H1 (cell line): ENCODE results near the gene MT1B. TPM values are rescaled to one million over a fixed set of nuclear protein-coding genes. Genes with fewer than 3 reads are reported as not detected.

ENCODE experiments used
- CTCF ChIA-PET: fragments of 300-600 bp; sonication (Branson Sonifier 250); formaldehyde crosslinking; loops from one replicate; lab custom pipeline; 2021; ENCODE audit not compliant: partially characterized antibody; lab: Charles Lee
- POLR2A ChIA-PET: fragments of 300-600 bp; sonication (Branson Sonifier 250); formaldehyde crosslinking; loops from one replicate; lab custom pipeline; 2021; ENCODE audit warnings: inconsistent platforms; ENCODE audit not compliant: partially characterized antibody; lab: Charles Lee
- DNase-seq, 2 experiments: peaks; one replicate each; pipeline versions ENCODE4 v3.0.0 to v3.0.0-alpha.2; 2010 to 2022; ENCODE audit warnings: low spot score in 2 of 2, low read depth in 1 of 2, mixed read lengths in 1 of 2
- FAIRE-seq: peaks from 2 replicates; lab custom pipeline; 2011; peaks lifted over from hg19 to GRCh38; lab: Jason Lieb, UNC
- H2AFZ ChIP-seq: 2 replicates; pipeline ENCODE4 v1.8.1; 2012; ENCODE audit warnings: low read length, inconsistent platforms
- H2AK5ac ChIP-seq: 2 replicates; pipeline ENCODE4 v1.6.1; 2013; ENCODE audit warnings: low read depth, low read length
- H2BK120ac ChIP-seq: replicated peaks from 2 replicates; pipeline ENCODE3; 2013; ENCODE audit warnings: low read depth, low read length, inconsistent platforms
- H2BK12ac ChIP-seq: 2 replicates; pipeline ENCODE4 v1.6.1; 2013; ENCODE audit warnings: low read depth, low read length
- H2BK15ac ChIP-seq: 2 replicates; pipeline ENCODE4 v1.6.1; 2013; ENCODE audit warnings: low read length
- H2BK20ac ChIP-seq: 2 replicates; pipeline ENCODE4 v1.6.1; 2013; ENCODE audit warnings: low read length
- H2BK5ac ChIP-seq: 2 replicates; pipeline ENCODE4 v1.6.1; 2013; ENCODE audit warnings: low read depth, low read length
- H3K14ac ChIP-seq: 2 replicates; pipeline ENCODE4 v1.6.1; 2013; ENCODE audit warnings: inconsistent platforms; ENCODE audit not compliant: insufficient read length
- H3K18ac ChIP-seq: 2 replicates; pipeline ENCODE4 v1.6.1; 2013; ENCODE audit warnings: low read length; ENCODE audit errors: extremely low read depth
- H3K23ac ChIP-seq: 2 replicates; pipeline ENCODE4 v1.6.1; 2013; ENCODE audit warnings: inconsistent platforms; ENCODE audit not compliant: insufficient read length
- H3K23me2 ChIP-seq: 2 replicates; pipeline ENCODE4 v1.6.1; 2013; ENCODE audit warnings: low read depth, low read length
- H3K27ac ChIP-seq: 2 replicates; pipeline ENCODE4 v1.6.1; 2011; ENCODE audit warnings: low read depth, low read length, inconsistent platforms
- H3K27me3 ChIP-seq, 4 experiments: replicated peaks in 1 of 4; 1 replicate in 1 of 4; 2 replicates in 3 of 4; pipeline versions ENCODE4 v1.6.1 to v1.8.1; 2011 to 2013; ENCODE audit warnings: low read length in 3 of 4, mild to moderate bottlenecking in 3 of 4, inconsistent platforms in 2 of 4, mixed read lengths in 2 of 4, moderate library complexity in 1 of 4; ENCODE audit not compliant: control insufficient read depth in 3 of 4, insufficient read depth in 3 of 4; ENCODE audit errors: extremely low read depth in 1 of 4
- H3K36me3 ChIP-seq, 4 experiments: 2 replicates each; pipeline versions ENCODE4 v1.6.1 to v1.8.1; 2011 to 2013; ENCODE audit warnings: mild to moderate bottlenecking in 4 of 4, low read length in 3 of 4, moderate library complexity in 2 of 4, control low read depth in 1 of 4, inconsistent platforms in 1 of 4; ENCODE audit not compliant: insufficient read depth in 4 of 4, control insufficient read depth in 2 of 4
- H3K4ac ChIP-seq: replicated peaks from 2 replicates; pipeline ENCODE3; 2013; ENCODE audit warnings: low read length, low read depth, mixed read lengths, inconsistent platforms; ENCODE audit not compliant: insufficient read length
- H3K4me1 ChIP-seq, 4 experiments: replicated peaks in 1 of 4; 1 replicate in 1 of 4; 2 replicates in 3 of 4; pipeline versions ENCODE4 v1.6.1 to v1.8.1; 2011 to 2013; ENCODE audit warnings: low read length in 3 of 4, inconsistent platforms in 2 of 4, mixed read lengths in 1 of 4; ENCODE audit not compliant: insufficient read depth in 4 of 4, control insufficient read depth in 3 of 4
- H3K4me2 ChIP-seq, 2 experiments: 2 replicates each; pipeline versions ENCODE4 v1.6.1 to v1.8.1; 2011 to 2013; ENCODE audit warnings: low read depth in 2 of 2, low read length in 2 of 2, control low read depth in 1 of 2, inconsistent platforms in 1 of 2, mild to moderate bottlenecking in 1 of 2; ENCODE audit not compliant: insufficient read depth in 1 of 2
- H3K4me3 ChIP-seq, 4 experiments: fragments of 200-600, 300-600 bp in 1 of 4; sonication (generic), shearing (Covaris generic), sonication (Bioruptor Twin) in 1 of 4; 2 replicates each; pipeline versions ENCODE4 v1.5.1 to v1.8.1; 2011 to 2016; ENCODE audit warnings: low read length in 4 of 4, low read depth in 3 of 4, control low read depth in 2 of 4, inconsistent platforms in 2 of 4, mild to moderate bottlenecking in 2 of 4, mixed read lengths in 1 of 4, moderate library complexity in 1 of 4; ENCODE audit not compliant: insufficient read depth in 2 of 4; ENCODE audit errors: extremely low read depth in 1 of 4
- H3K56ac ChIP-seq: replicated peaks from 2 replicates; pipeline ENCODE3; 2013; ENCODE audit warnings: low read depth, mild to moderate bottlenecking, mixed read lengths, low read length, inconsistent platforms; ENCODE audit not compliant: insufficient read length
- H3K79me1 ChIP-seq: 2 replicates; pipeline ENCODE4 v1.6.1; 2013; ENCODE audit warnings: low read depth, low read length, control low read depth
- H3K79me2 ChIP-seq, 2 experiments: 2 replicates each; pipeline versions ENCODE4 v1.6.1 to v1.8.1; 2012 to 2013; ENCODE audit warnings: low read length in 2 of 2, mild to moderate bottlenecking in 2 of 2, inconsistent platforms in 1 of 2; ENCODE audit not compliant: insufficient read depth in 2 of 2, control insufficient read depth in 1 of 2
- H3K9ac ChIP-seq, 4 experiments: replicated peaks in 1 of 4; 1 replicate in 1 of 4; 2 replicates in 3 of 4; pipeline versions ENCODE4 v1.6.1 to v1.8.1; 2011 to 2013; ENCODE audit warnings: low read depth in 3 of 4, low read length in 3 of 4, control low read depth in 2 of 4, mild to moderate bottlenecking in 2 of 4, moderate library complexity in 2 of 4, inconsistent platforms in 1 of 4; ENCODE audit errors: extremely low read depth in 1 of 4
- H3K9me3 ChIP-seq, 2 experiments: 2 replicates each; pipeline versions ENCODE4 v1.6.1 to v1.8.1; 2012 to 2013; ENCODE audit warnings: mild to moderate bottlenecking in 2 of 2, moderate library complexity in 2 of 2, control low read depth in 1 of 2, inconsistent platforms in 1 of 2, low read depth in 1 of 2, low read length in 1 of 2, mixed read lengths in 1 of 2; ENCODE audit not compliant: insufficient read depth in 2 of 2
- H4K20me1 ChIP-seq, 2 experiments: replicated peaks in 1 of 2; 2 replicates each; pipeline versions ENCODE3 to v1.8.1; 2011 to 2013; ENCODE audit warnings: inconsistent platforms in 2 of 2, low read length in 2 of 2, mild to moderate bottlenecking in 1 of 2; ENCODE audit not compliant: insufficient read depth in 2 of 2, control insufficient read depth in 1 of 2
- H4K5ac ChIP-seq: 2 replicates; pipeline ENCODE4 v1.6.1; 2013; ENCODE audit warnings: low read length, low read depth, mixed read lengths, inconsistent platforms; ENCODE audit not compliant: insufficient read length
- H4K8ac ChIP-seq: 2 replicates; pipeline ENCODE4 v1.8.0; 2013; ENCODE audit warnings: mild to moderate bottlenecking, moderate library complexity, low read length, inconsistent platforms; ENCODE audit not compliant: insufficient read depth; ENCODE audit errors: extremely low read depth
- H4K91ac ChIP-seq: replicated peaks from 2 replicates; pipeline ENCODE3; 2013; ENCODE audit warnings: low read length, mixed read lengths, inconsistent platforms; ENCODE audit not compliant: insufficient read length
- CEBPB ChIP-seq: IDR thresholded peaks from 2 replicates; pipeline ENCODE4 v1.6.1; 2012; ENCODE audit warnings: low read depth, low read length
- RBBP5 ChIP-seq: IDR thresholded peaks from 2 replicates; pipeline ENCODE4 v1.7.1; 2012; ENCODE audit warnings: low read depth, mild to moderate bottlenecking, inconsistent platforms, low read length, moderate library complexity, borderline replicate concordance
- WGBS, 2 experiments: shearing (Covaris generic) in 1 of 2; methylation state at CpG; one replicate each; pipeline versions ENCODE4 v1.1.6 to v1.1.7; 2013 to 2015; ENCODE audit warnings: low lambda C conversion rate in 2 of 2, mixed read lengths in 2 of 2, inconsistent platforms in 1 of 2, low coverage in 1 of 2, missing lambda C conversion rate in 1 of 2; ENCODE audit not compliant: insufficient replicate concordance in 2 of 2, insufficient coverage in 1 of 2, insufficient read length in 1 of 2; ENCODE audit errors: extremely low coverage in 1 of 2, missing lambda C conversion rate in 1 of 2; 5-methylcytosine and 5-hydroxymethylcytosine counted together
- polyA plus RNA-seq, 7 experiments: library from polyadenylated mRNA; depleted of rRNA in 3 of 7; stranded (reverse) in 5 of 7; unstranded in 2 of 7; fragments of >200 nt in 5 of 7; fragments of 200-250 nt in 2 of 7; gene quantifications; 1 replicate in 5 of 7; 2 replicates in 1 of 7; 4 replicates in 1 of 7; pipeline versions ENCODE4 v1.2.1 to v1.2.3, GENCODE V29; 2011 to 2013; ENCODE audit warnings: missing spikeins in 2 of 7, mixed read lengths in 2 of 7
- total RNA-seq: library from RNA; stranded (reverse); fragmentation: NEBNext Ultra II Directional; extraction: Animal tissue kit (Norgen Biotek cat#: 25700); gene quantifications from 2 replicates; pipeline ENCODE4 v1.2.1, GENCODE V29; 2021

The MT1B gene
- total and polyA plus RNA-seq, 2 of the 8 experiments (the other 6 are each of a cell fraction or from before 2014, with no cell fraction given): not detected

- no peaks in the 10 kb centered on the region for H3K79me1 ChIP-seq
- H2AK5ac ChIP-seq: no peak overlapping the region
- H3K9me3 ChIP-seq: no peaks in the 10 kb centered on the region
- no peak overlapping the region for H3K18ac ChIP-seq
- no peak overlapping the region for H3K4ac ChIP-seq
- H3K23me2 ChIP-seq: peaks cover 11% of the 10 kb centered on the region; the same call in 1 of the 2 replicates
- H3K27ac ChIP-seq: no peak overlapping the region
- H3K36me3 ChIP-seq: no peaks in the 10 kb centered on the region
- peak overlapping the region in 1 of 4 experiments; percentile 62; a peak in 2 of 8 replicates for H3K4me3 ChIP-seq
- peaks cover 0 to 2% of the 10 kb centered on the region in 2 experiments for H4K20me1 ChIP-seq
- H3K4me1 ChIP-seq: peaks cover 7 to 21% (median 10%) of the 10 kb centered on the region in 4 experiments
- no peak overlapping the region for H2BK12ac ChIP-seq
- WGBS, 2 experiments: 11% methylated on average over 6 of the region's 6 CpGs; no CpG with 5 or more reads in 1 of the 2 experiments
- no peak overlapping the region for H3K56ac ChIP-seq
- no peak overlapping the region for H2BK15ac ChIP-seq
- no peak overlapping the region for H2BK20ac ChIP-seq
- no peak for FAIRE-seq
- H2AFZ ChIP-seq: no peak overlapping the region
- no peak for DNase-seq
- no peaks in the 10 kb centered on the region for H3K79me2 ChIP-seq
- H2BK120ac ChIP-seq: no peak overlapping the region
- no peak overlapping the region for H4K91ac ChIP-seq
- no peak overlapping the region for H2BK5ac ChIP-seq
- no peak overlapping the region for H4K5ac ChIP-seq
- H3K4me2 ChIP-seq: peak overlapping the region; percentile 70 to 77; a peak in 3 of 4 replicates
- no peak overlapping the region for H3K9ac ChIP-seq
- CTCF ChIA-PET: interaction anchor here (0.6 to 9.2 kb wide), 3 partner anchors 15 to 93 kb away, joined by 3 to 85 read pairs (median 5); partner anchors contain the start of gene MT1E
- H3K14ac ChIP-seq: no peak overlapping the region
- no peak overlapping the region for H3K23ac ChIP-seq
- H4K8ac ChIP-seq: no peak overlapping the region
- H3K27me3 ChIP-seq: peaks cover 27 to 65% (median 53%) of the 10 kb centered on the region in 4 experiments
- POLR2A ChIA-PET: interaction anchor here (1.2 to 8.0 kb wide), 3 partner anchors 12 to 59 kb away, joined by 3 to 66 read pairs (median 4); partner anchors contain the start of gene MT1E
- TF ChIP-seq RBBP5 (no peak), CEBPB (no peak)
Measured at GRCh38 chr16:56609463-56609921, 42.2 kb upstream of the MT1B start.
